GM12878 (cell line): ENCODE results near the gene LSR.

Experiments
- CTCF ChIP-seq, 3 experiments: IDR thresholded peaks in 2 of 3; conservative IDR thresholded peaks in 1 of 3; 2 replicates each; pipeline ENCODE4 v1.5.1; 2011; ENCODE audit warnings: low read depth in 3 of 3, low read length in 3 of 3, mild to moderate bottlenecking in 3 of 3, control low read depth in 2 of 3, moderate library complexity in 2 of 3, inconsistent platforms in 1 of 3, mixed read lengths in 1 of 3; ENCODE audit not compliant: control insufficient read depth in 2 of 3, insufficient read depth in 1 of 3; ENCODE audit errors: extremely low read depth in 1 of 3
- EZH2 ChIP-seq: IDR thresholded peaks from 2 replicates; pipeline ENCODE4 v1.6.1; 2012; ENCODE audit warnings: low read depth, mild to moderate bottlenecking, control low read depth, inconsistent platforms, low read length, borderline replicate concordance; ENCODE audit not compliant: control insufficient read depth
- MTA2 ChIP-seq: fragments of 450-650 bp; IDR thresholded peaks from 2 replicates; pipeline ENCODE4 v1.6.1; 2016; ENCODE audit warnings: low read depth, mild to moderate bottlenecking, moderate library complexity
- MXI1 ChIP-seq: fragments of 150-350 bp; IDR thresholded peaks from 2 replicates; pipeline ENCODE4 v1.6.1; 2011; ENCODE audit warnings: low read depth, mild to moderate bottlenecking, inconsistent platforms, low read length, improper control_type of control experiment
- NR2F1 ChIP-seq: fragments of 450-650 bp; conservative IDR thresholded peaks from 2 replicates; pipeline ENCODE4 v1.6.1; 2017; ENCODE audit warnings: mild to moderate bottlenecking
- POLR2A ChIP-seq: IDR thresholded peaks from 2 replicates; pipeline ENCODE4 v1.6.1; 2011; ENCODE audit warnings: low read depth, mild to moderate bottlenecking, low read length
- SREBF1 ChIP-seq: IDR thresholded peaks from 2 replicates; pipeline ENCODE4 v1.6.1; 2012; ENCODE audit warnings: mild to moderate bottlenecking, low read length
- TAF1 ChIP-seq: IDR thresholded peaks from 2 replicates; pipeline ENCODE4 v1.6.1; 2011; ENCODE audit warnings: mild to moderate bottlenecking, low read depth, low read length, borderline replicate concordance
- TF ChIP-seq, protein P1 (sequence below): IDR thresholded peaks from 2 replicates; pipeline ENCODE4 v1.6.1; 2012; ENCODE audit warnings: low read depth, low read length, improper control_type of control experiment

- no peak for TF ChIP-seq MTA2
- no peak for TF ChIP-seq MXI1
- TF ChIP-seq SREBF1: no peak
- no peak for TF ChIP-seq CTCF (IDR thresholded peaks at IDR 0.05 in 2 of 3, conservative IDR thresholded peaks at IDR 0.05 in 1 of 3; ENCODE audit: control insufficient read depth in 2 of 3, extremely low read depth in 1 of 3, insufficient read depth in 1 of 3, low read depth in 3 of 3, low read length in 3 of 3)
- TF ChIP-seq POLR2A: no peak
- TF ChIP-seq EZH2: no peak
- TF ChIP-seq, protein P1, sequence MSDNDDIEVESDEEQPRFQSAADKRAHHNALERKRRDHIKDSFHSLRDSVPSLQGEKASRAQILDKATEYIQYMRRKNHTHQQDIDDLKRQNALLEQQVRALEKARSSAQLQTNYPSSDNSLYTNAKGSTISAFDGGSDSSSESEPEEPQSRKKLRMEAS: no peak
- TF ChIP-seq NR2F1: no peak
- no peak for TF ChIP-seq TAF1
These were observed 41.8 kb downstream of the LSR start for GRCh38 chr19:35290381-35291127.
